HG03280 (cell line): ENCODE data around the gene POLN.

Source experiments
- ATAC-seq: cut with Tn5 transposase; IDR thresholded peaks from one replicate; pipeline ENCODE4 v1.9.1; 2021; ENCODE audit warnings: mild to moderate bottlenecking, moderate library complexity; ENCODE audit not compliant: unreplicated experiment

Gene POLN

DNA sequence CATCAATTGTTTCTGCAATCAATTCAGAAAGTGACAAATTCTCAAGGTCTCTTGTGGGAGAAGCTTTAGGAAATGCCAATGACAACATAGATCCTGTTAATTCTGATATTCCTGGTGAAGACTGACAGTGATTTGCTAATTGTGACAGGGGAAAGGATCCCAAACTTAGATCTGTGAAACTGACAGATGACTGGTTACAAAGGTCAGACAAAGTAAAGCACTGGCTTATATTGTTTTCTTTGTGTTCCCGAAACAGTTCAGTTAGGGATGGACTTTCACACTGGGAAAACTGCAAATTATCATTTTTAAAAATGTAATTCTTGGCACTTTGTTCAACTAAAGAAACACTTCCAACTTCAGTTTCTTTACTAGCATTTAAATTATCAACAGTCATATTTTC is 152.7 kb downstream of the POLN start:
- no peak for ATAC-seq

DNA sequence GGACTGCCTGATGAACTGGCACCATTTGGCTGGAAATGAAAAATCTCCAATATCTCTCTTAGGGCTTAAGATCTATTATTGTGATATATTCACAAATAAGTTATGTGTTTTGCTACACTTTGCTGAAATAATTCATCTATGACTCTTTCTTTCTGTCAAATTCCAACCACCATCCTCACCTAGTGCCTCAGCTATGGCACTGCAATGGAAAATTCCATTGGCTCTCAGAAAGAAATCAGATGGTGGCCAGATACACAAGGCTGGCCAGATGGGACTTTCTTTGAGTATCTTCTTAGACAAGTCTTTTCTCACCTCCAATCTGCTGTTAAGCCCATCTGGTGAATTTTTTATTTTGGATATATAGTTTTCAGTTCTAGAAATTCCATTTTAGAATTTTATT is 154.8 kb downstream of the POLN start:
- no peak for ATAC-seq

DNA sequence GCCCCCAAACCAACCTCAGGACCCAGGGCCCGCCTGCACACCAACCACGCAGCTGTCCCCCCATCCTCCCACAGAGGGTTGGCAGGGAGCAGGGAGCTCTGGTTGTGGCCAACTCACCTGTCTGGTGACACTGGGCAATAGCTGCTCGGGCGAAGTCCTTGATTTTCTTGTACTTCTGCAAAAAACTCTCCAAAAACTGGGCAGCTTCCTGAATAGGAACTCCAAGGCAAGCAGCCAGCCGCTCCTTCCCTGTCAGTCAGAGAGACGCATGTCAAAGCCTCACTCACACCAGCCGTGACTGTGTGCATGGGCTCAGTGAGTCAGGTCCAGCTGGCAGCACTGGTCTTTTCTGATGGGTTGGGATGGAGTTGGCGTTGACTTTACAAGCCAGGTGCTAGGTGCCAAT is 156.4 kb downstream of the POLN start:
- no peak for ATAC-seq

DNA sequence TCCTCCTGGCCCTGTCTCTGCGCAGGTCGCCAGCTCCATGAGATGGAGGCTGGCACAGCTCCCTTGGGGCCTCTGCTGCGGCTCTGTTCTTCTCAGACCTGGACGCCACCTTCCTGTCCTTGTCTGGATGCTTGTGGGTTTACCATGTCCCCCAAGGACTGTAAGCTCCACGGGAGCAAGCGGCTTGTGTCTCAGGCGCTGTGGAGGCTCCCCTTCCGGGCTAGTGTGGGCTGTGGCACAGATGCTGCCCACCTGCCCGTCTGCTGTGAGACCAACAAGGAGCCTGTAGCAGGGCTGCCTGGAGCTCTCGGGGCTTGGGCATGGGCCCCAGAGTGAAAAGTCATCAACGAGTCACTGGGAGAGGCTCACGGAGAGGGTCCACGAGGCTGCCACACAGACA is 157.6 kb downstream of the POLN start:
- ATAC-seq: no peak

DNA sequence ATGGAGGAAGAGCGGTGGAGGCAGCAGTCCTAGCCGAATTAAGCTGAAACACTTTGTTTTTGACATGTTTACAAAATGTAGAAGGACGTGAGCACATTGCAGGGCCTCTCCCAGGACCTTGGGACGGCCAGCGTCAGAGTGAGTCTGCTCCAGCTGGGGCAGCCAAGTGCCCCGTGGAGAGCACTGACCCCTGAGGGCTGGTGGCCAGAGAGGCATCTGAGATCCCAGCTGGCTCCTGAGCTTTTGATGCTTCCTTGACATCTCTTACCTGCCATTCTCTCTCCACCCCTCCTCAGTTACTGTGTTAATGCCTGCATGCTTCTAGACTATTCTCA is 158.1 kb downstream of the POLN start:
- no peak for ATAC-seq

DNA sequence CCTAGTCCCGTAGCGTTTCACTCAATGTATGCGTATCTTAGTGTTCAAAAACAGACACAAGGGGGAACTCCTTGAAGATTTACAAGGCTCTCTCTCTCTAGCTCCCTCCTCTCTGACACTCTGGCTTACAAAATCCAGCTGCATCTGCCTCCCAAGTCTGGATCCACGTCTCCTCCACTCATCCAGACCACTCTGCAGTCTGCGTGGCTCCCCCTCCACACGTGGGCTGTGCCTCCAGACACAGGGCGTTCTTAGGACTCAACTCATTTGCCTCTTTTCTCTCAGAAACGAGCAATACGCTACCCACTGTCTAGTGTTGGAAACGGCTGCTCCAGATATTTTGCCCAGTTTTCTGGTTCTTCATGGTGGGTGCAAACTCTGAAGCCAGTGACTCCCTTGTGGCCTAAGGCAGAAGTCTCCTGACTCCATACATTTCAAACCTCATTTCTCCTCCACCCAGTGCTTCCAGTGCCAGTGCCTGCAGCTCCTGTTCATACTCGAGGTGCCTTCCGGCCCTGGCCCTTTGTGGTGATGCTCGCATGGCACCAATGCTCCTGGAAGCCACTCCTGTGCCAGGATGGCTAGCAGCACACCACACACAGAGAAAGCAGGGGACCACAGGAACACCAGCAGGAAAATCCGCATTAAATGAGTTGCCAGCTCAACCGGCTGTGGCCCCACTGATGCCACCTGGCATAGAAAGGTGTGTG is 158.7 kb downstream of the POLN start:
- ATAC-seq: no peak

DNA sequence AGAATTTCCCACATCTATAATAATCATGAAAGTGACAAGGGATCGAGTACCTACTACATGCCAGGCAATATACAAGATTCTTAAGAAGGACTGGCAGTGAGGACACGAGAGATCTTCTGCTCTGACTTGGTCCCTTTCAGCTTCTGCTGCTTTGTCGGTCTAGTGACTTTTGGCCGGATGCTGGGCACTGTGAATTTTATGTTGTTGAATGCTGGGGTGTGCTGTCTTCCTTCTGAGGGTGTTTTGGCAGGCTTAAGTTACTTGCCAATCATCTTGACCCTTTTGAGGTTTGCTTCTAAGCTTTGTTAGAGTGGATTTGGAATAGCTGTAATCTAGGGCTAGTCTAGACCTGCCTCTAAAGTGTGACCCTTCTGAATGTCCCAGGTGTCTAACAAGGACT is 159.3 kb downstream of the POLN start:
- no peak for ATAC-seq

DNA sequence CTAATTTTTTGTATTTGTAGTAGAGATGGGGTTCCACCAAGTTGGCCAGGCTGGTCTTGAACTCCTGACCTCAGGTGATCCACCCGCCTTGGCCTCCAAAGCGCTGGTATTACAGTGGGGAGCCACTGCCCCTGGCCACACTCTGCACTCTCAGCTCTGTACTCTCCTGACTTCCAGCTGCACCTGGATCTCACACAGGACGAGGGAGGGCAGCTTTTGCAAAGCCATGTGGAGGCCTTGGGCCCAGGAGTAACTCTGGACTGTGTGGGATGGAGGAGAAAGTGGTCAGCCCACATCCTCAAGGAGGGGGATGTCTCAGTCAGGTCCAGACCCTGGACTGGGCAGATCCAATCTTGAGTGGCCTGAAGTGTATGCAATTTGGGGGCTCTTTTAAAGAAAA is 159.8 kb downstream of the POLN start:
- no peak for ATAC-seq

DNA sequence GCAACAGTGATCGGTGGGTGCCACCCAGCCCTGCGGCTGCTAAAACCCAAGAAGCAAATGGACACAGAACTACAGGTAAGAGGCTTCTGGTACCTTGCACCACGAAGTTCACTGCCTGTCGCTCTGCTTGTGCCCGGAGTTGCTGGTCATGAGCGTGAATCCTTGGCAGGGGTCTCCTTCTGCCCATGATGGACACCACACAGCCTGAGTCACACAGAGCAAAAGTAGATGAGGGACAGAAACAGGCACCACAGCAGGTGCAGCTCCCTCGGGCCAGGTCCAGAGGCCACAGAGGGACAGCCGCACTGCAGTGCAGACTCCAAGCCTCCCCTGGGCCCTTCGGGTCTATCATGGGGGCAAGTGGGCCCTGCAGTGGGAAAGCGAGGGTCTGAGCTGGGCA is 160.4 kb downstream of the POLN start:
- ATAC-seq: no peak

DNA sequence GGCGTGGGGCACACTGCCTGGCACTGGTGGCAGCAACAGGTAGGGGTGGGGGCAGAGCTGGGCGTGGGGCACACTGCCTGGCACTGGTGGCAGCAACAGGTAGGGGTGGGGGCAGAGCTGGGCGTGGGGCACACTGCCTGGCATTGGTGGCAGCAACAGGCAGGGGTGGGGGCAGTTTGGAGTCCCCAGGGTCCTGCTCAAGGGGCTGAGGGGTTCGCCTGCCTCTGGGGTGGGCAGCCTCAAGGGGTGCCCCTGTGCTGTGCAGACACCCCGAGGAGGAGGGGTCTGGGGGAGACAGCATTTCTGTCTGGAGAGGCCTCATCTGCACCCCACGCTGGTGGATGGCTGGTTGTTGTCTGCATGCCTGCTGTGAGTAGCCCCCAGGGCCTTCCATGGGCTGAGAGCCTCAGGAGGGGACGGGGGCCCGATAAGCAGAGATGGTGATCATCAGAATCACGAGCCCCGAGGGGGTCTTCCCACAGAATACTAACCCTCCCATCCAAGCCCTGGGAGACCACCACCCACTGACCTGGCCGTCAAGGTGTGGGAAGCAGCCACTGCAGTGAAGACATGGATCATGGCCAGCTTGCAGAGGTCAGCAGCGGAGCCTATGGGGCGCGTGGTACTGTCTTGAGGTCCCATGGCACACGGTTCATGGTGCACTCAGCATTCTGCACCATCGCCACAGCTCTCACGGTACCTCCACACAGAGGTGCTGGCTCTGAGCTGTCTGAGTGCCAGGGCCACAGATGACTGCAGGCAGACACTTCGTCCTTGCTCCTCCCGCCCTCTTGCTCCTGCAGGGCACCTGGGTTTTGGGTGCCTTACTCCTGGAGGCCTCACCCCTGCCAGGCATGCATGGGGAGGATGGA is 161.3 kb downstream of the POLN start:
- ATAC-seq: no peak

DNA sequence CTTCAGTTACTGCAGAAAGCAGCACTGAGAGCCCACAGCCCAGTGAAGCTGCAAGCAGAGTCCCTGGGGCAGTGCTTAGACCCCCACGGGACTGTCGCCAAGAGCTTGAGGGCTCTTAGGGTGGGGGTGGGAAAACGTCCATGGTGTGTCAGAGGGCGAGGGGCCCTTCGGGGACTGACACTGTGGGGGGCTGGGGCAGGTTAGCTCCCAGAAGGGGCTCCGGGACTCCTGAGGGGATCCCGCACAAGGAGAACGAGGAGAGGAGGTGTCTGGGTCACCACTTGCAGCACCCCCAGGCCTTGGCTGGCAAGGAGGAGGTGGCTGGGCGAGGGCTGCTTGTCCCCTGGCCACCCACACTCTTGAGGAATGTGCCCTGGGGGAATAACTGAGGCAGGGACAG is 162.0 kb downstream of the POLN start:
- no peak for ATAC-seq

DNA sequence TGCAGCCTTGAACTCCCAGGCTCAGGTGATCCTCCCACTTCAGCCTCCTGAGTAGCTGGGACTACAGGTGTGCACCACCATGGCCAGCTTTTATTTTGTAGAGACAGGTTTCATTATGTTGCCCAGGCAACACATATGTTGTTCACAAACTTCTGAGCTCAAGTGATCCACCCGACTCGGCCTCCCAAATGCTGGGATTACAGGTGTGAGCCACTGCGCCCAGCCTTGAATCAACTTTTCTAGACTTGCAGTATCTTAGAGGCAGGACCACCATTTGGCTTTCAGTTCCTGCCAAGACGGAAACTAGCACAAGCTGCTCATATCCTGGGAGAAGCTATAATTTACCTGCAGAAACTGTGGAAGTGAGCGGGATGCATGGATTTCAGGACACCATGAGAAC is 162.9 kb downstream of the POLN start:
- ATAC-seq: no peak

DNA sequence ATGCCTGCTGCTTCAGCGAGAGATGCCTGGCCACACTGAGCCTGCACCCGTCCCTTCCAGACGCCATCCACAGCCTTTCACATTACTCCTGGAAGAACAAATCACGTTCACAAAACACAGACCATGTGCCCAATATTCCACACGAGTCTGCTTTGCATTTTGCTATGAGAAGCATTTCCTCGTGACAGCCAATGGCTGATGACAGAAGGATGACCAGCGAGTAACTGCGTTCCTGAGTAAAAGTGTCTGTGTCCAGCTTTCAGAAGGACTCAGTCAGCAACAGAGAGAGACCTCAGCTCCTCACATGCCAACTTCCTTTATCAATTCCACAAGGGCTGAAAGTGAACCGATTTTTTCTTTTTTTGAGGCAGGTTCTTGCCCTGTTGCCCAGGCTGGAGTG is 163.3 kb downstream of the POLN start:
- ATAC-seq: no peak

DNA sequence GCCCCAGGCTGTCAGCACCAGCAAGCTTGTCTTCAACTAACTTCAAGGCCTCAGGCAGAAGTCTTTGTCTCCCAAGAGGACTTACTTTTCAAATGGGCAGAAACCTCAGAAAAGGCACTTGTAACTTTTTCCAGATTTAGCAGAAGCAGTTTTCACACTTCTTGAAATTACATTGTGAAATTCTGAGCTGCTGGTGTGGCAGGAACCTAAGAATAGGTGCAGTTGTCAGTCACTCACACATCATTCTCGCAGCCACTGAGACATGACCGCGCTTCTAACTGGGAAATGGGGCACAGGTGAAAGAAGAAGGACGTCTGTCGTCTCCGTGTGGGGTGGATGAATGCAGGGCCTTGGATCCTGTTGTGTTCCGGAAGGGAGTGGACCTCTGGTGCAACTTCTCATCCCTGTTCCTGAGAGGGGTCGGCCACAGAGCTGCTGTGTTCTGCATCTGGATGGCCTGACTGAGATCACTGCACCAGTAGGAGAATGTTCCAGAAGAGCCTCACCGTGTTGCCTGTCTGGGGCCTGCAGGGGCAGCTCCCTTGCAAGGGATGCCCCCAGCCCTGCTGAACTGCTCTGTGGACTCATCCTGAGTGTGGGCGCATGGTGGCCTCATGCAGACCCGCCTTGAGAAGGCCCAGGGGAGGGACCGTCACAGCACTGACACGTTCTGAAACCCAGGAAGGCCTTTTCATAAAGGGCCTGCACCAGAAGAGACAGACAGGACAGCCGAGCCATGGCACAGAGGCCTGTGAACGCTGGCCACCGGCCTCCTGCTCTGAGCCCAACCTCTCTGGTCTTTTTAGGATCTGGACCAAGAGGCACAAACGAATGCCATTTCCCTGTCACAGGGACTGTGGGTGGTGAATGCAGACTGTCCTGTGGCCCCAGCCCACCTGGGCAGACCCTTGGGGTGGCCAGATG is 164.1 kb downstream of the POLN start:
- ATAC-seq: no peak

DNA sequence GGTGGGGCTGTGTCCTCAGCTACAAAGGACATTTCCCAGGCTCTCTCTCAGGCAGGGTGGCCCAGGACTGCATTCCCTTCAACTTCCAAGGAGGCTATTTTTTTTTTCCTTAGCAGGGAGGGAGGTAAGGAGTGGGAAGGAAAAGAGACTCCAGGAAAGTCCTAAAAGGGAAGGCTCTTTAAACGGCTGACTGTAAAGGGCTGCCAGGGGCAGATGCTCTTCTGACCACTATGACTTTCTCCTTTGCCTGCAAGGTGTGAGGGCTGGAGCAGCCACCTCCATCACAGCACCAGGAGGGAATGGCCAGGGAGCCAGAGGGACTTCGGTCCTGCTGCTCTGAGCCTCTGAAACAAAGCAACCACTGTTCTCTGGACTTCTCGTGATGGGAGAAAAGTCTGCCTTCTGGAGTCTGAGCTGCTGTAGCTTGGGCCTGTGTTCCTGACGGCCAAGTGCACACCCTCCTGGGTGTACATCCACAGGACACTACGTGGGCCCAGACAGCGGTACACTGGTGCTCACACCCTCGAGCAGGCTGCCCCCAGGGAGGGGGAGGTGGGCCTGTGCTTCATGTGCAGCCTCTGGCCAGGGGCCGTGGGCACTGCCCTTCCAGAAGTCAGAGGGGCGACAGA is 164.9 kb downstream of the POLN start:
- no peak for ATAC-seq

DNA sequence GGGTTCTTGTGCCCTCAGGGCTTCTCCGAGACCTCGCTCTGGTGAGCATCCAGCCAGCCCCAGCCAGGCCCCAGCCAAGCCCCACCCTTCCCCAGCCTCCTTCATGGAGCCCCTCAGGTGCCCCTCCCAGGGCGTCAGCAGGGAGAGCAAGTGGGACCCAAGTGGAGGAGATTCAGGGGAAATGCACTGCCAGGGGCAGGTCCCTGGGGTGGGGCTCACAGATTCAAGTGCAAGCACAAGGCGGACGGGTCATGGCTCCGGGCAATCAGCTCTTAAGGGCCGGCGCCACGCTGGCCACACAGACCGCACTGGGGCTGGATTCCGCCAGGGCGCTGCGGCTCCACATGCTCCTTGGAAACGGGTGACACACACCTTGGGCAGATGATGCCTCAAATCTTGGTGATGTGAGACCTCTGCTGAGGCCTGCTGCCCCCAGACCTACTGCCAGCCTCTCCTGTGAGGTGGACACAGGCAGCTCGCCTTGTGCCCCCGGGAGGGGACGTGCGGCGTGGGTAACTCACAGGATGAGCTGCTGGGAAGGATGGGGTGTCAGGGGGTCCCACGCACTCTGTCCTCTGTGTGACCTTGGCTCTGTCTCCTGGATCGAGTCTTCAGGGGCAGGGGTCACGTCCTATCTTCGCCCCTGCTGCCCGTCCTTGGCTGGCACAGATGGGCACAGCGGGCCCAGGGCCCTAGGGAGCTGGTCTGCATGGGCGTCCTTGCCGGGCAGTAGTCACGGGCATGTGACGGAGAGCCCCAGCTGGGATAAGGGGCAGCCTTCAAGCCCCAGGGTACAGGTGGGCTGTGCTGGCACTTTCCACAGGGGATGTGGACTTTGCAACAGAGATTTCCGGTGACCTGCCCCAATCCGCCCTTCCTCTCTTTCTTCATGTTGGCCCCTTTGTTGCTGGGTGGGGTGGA is 165.7 kb downstream of the POLN start:
- no peak for ATAC-seq

DNA sequence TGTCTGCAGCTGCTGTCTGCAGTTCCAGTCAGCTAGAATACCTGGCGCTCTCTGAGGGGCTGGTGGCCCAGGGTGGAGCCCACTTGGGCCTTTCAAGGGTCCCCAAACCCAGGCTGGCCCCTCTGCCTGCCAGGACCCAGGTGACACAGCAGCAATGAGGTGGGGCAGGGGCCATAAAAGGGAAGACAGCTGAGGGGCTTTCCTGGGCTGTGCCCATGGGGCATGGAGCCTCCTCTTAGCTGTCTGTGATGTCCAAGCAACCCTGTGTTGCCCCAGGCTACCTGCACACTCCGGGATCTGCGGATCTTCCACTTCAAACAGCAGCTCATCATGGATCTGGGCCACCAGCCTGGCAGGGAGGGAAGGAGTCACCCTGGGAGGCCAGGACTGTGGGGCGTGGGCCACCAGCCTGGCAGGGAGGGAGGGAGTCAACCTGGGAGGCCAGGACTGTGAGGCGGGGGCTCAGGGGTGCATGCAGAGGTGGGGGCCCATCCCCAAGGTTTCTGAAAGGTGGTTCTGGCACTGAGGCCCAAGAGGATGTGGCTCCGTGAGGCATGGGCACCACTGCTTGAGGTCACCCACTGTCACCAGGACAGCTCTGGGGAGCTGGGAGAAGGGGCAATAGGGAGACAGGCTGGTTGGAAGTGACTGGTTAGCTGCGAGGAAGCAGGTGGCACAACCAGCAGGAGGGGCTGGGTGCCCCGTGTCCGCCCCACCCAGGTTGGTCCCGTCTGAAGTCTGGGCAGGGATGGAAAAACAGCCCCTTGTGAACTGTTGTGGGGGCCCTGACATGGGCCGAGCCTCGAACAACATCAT is 166.5 kb downstream of the POLN start:
- no peak for ATAC-seq

DNA sequence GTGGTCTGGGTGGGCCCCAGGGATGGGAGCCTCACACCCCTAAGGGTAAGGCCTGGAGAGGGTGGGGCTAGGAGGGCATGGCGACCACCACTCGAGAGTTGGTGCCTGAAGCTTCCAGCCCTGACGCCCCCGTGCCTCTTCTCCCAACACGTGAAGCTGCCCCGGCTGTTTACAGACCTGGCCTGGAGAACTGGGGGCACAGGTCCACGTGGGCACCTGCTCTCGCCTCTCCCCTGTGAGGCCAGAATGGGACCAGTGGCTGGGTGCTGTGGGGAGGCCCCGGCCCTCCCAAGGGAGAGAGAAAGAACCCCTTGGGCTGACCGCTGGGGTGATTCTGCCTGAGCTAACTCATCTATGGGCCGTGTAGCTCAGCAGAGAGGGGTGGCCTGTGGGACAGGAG is 167.3 kb downstream of the POLN start:
- ATAC-seq: no peak

DNA sequence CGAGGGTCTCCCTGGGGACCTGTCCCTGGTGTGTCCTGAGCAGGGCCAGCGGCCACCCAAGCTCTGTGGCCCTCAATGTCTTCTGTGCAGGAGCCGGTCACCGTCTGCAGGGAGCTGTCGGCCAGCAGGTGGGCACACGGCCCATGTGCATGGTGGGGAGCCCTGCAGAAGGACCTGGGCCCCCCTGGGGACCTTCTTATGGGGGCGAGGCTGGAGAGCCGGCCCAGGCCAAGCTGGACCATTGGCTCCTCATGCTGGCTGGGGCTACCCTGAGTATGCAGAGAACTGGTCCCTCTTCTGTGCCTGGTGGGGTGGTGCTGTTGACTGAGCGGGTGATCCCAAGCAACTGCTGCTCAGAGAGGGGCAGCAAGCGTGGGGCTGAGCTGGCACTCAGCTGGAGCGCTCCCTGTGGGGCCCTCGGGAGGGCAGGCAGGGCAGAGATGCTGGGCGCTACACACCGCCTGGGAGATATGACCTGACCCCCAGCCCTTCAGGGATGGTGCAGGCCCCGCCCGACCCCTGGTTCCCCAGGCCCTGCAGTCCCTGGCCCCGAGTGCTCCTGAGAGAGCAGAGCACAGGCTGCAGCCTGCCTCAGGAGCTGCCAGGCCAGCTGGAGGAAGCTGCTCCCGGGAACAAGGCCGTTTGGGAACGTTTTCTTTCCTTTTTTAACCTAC is 168.0 kb downstream of the POLN start:
- ATAC-seq: no peak
